H9 (cell line): ENCODE data around the gene GGCX. TPM values are rescaled to one million over a fixed set of nuclear protein-coding genes. Genes with fewer than 3 reads are reported as not detected.

Experiments
- DNase-seq: peaks from one replicate; pipeline ENCODE4 v3.0.0-alpha.2; 2017
- H2AFZ ChIP-seq: one replicate; pipeline ENCODE4 v1.6.1; 2013; ENCODE audit warnings: mild to moderate bottlenecking, low read length, control low read depth, moderate library complexity
- H2AK5ac ChIP-seq: 2 replicates; pipeline ENCODE4 v1.6.1; 2013; ENCODE audit warnings: low read length, control low read depth, mixed read lengths; ENCODE audit not compliant: insufficient read length
- H2BK120ac ChIP-seq: one replicate; pipeline ENCODE4 v1.6.1; 2013; ENCODE audit warnings: low read depth, mild to moderate bottlenecking, low read length, control low read depth, inconsistent platforms; ENCODE audit not compliant: poor library complexity, severe bottlenecking
- H2BK12ac ChIP-seq: 2 replicates; pipeline ENCODE4 v1.6.1; 2013; ENCODE audit warnings: low read length, control low read depth, mixed read lengths, low read depth; ENCODE audit not compliant: insufficient read length
- H2BK15ac ChIP-seq: 2 replicates; pipeline ENCODE4 v1.6.1; 2013; ENCODE audit warnings: low read depth, low read length, control low read depth
- H2BK20ac ChIP-seq: one replicate; pipeline ENCODE4 v1.6.1; 2013; ENCODE audit warnings: low read depth, mild to moderate bottlenecking, low read length, control low read depth, inconsistent platforms; ENCODE audit not compliant: poor library complexity, severe bottlenecking
- H2BK5ac ChIP-seq: 2 replicates; pipeline ENCODE4 v1.6.1; 2013; ENCODE audit warnings: low read length, control low read depth, mixed read lengths; ENCODE audit not compliant: insufficient read length
- H3K14ac ChIP-seq: 2 replicates; pipeline ENCODE4 v1.6.1; 2013; ENCODE audit warnings: low read length, control low read depth; ENCODE audit not compliant: insufficient read depth
- H3K18ac ChIP-seq: 2 replicates; pipeline ENCODE4 v1.6.1; 2013; ENCODE audit warnings: low read depth, mild to moderate bottlenecking, mixed read lengths, low read length, control low read depth; ENCODE audit not compliant: insufficient read length
- H3K23ac ChIP-seq: 2 replicates; pipeline ENCODE4 v1.6.1; 2013; ENCODE audit warnings: low read length, control low read depth, mixed read lengths, low read depth; ENCODE audit not compliant: insufficient read length
- H3K23me2 ChIP-seq: 2 replicates; pipeline ENCODE4 v1.6.1; 2013; ENCODE audit warnings: low read depth, mild to moderate bottlenecking, mixed read lengths, low read length, control low read depth; ENCODE audit not compliant: insufficient read length, poor library complexity, severe bottlenecking
- H3K27ac ChIP-seq: 2 replicates; pipeline ENCODE4 v1.5.1; 2013; ENCODE audit warnings: low read length, control low read depth, mixed read lengths, low read depth; ENCODE audit not compliant: insufficient read length
- H3K27me3 ChIP-seq: 2 replicates; pipeline ENCODE4 v1.6.1; 2013; ENCODE audit warnings: low read length, control low read depth, inconsistent platforms; ENCODE audit not compliant: insufficient read depth
- H3K4ac ChIP-seq: 2 replicates; pipeline ENCODE4 v1.6.1; 2013; ENCODE audit warnings: low read depth, mild to moderate bottlenecking, control low read depth, inconsistent platforms, low read length, moderate library complexity
- H3K4me1 ChIP-seq: 2 replicates; pipeline ENCODE4 v1.6.1; 2013; ENCODE audit warnings: low read length, control low read depth, inconsistent platforms; ENCODE audit not compliant: insufficient read depth
- H3K4me2 ChIP-seq: 2 replicates; pipeline ENCODE4 v1.6.1; 2013; ENCODE audit warnings: low read length, control low read depth, mixed read lengths; ENCODE audit not compliant: insufficient read length, insufficient read depth
- H3K56ac ChIP-seq: 2 replicates; pipeline ENCODE4 v1.6.1; 2013; ENCODE audit warnings: low read depth, mild to moderate bottlenecking, mixed read lengths, low read length, control low read depth; ENCODE audit not compliant: insufficient read length
- H3K79me1 ChIP-seq: 2 replicates; pipeline ENCODE4 v1.6.1; 2013; ENCODE audit warnings: low read depth, mild to moderate bottlenecking, moderate library complexity, low read length, control low read depth, inconsistent platforms; ENCODE audit not compliant: insufficient read depth, poor library complexity, severe bottlenecking
- H3K79me2 ChIP-seq: 2 replicates; pipeline ENCODE4 v1.6.1; 2013; ENCODE audit warnings: low read length, control low read depth, inconsistent platforms; ENCODE audit not compliant: insufficient read depth
- H3K9ac ChIP-seq: 2 replicates; pipeline ENCODE4 v1.6.1; 2013; ENCODE audit warnings: low read length, control low read depth, mixed read lengths; ENCODE audit not compliant: insufficient read length; ENCODE audit errors: extremely low read depth
- H3K9me3 ChIP-seq: one replicate; pipeline ENCODE4 v1.6.1; 2013; ENCODE audit warnings: low read depth, low read length, inconsistent platforms; ENCODE audit not compliant: control insufficient read depth
- H3T11ph ChIP-seq: one replicate; pipeline ENCODE4 v1.6.1; 2013; ENCODE audit warnings: mild to moderate bottlenecking, low read length, control low read depth, inconsistent platforms
- H4K20me1 ChIP-seq: one replicate; pipeline ENCODE4 v1.6.1; 2013; ENCODE audit not compliant: control insufficient read depth, insufficient read length, insufficient read depth
- H4K5ac ChIP-seq: 2 replicates; pipeline ENCODE4 v1.6.1; 2013; ENCODE audit warnings: low read depth, mild to moderate bottlenecking, mixed read lengths, low read length, control low read depth; ENCODE audit not compliant: insufficient read length
- H4K8ac ChIP-seq: replicated peaks from 2 replicates; pipeline ENCODE4 v1.6.1; 2013; ENCODE audit warnings: low read length, control low read depth, mixed read lengths, low read depth; ENCODE audit not compliant: insufficient read length
- H4K91ac ChIP-seq: 2 replicates; pipeline ENCODE4 v1.6.1; 2013; ENCODE audit warnings: low read depth, mild to moderate bottlenecking, moderate library complexity, mixed read lengths, low read length, control low read depth; ENCODE audit not compliant: insufficient read length
- H3K27ac Mint-ChIP-seq, 3 experiments: 2 replicates in 2 of 3; 3 replicates in 1 of 3; pipeline ENCODE4 v1.8.0; 2020 to 2021; ENCODE audit warnings: mixed read lengths in 3 of 3, mild to moderate bottlenecking in 1 of 3, moderate library complexity in 1 of 3
- H3K27me3 Mint-ChIP-seq: 2 replicates; pipeline ENCODE4 v1.8.0; 2021; ENCODE audit warnings: low read depth, mild to moderate bottlenecking, moderate library complexity, mixed read lengths
- H3K36me3 Mint-ChIP-seq, 3 experiments: 2 replicates in 2 of 3; 3 replicates in 1 of 3; pipeline ENCODE4 v1.8.0; 2020 to 2021; ENCODE audit warnings: low read depth in 3 of 3, mixed read lengths in 3 of 3; ENCODE audit not compliant: insufficient read depth in 1 of 3
- H3K4me1 Mint-ChIP-seq, 2 experiments: 2 replicates each; pipeline ENCODE4 v1.8.0; 2020; ENCODE audit warnings: mixed read lengths in 2 of 2
- H3K4me3 Mint-ChIP-seq, 2 experiments: 2 replicates in 1 of 2; 3 replicates in 1 of 2; pipeline ENCODE4 v1.8.0; 2020 to 2021; ENCODE audit warnings: mild to moderate bottlenecking in 2 of 2, mixed read lengths in 2 of 2, moderate library complexity in 1 of 2
- H3K9me3 Mint-ChIP-seq, 2 experiments: 2 replicates in 1 of 2; 3 replicates in 1 of 2; pipeline ENCODE4 v1.8.0; 2020; ENCODE audit warnings: mild to moderate bottlenecking in 2 of 2, mixed read lengths in 2 of 2, moderate library complexity in 1 of 2
- CTCF ChIP-seq: fragments of 200-600 bp; sonication (generic); conservative IDR thresholded peaks from 3 replicates; pipeline ENCODE4 v1.8.0; 2021; ENCODE audit warnings: antibody characterized with exemption, mild to moderate bottlenecking
- WGBS: extraction: QIAGEN DNeasy Blood & Tissue Kit; methylation state at CpG from one replicate; pipeline ENCODE4 v1.1.7; 2013; ENCODE audit warnings: missing lambda C conversion rate, low lambda C conversion rate, mixed read lengths; ENCODE audit not compliant: insufficient read length; ENCODE audit errors: extremely low coverage; 5-methylcytosine and 5-hydroxymethylcytosine counted together
- total RNA-seq: library from RNA; stranded (reverse); gene quantifications from 2 replicates; pipeline ENCODE4 v1.2.1, GENCODE V29; 2021

The GGCX gene
- total RNA-seq, 1 experiment from 2014 or later = 32.9 TPM

GRCh38 chr2:85579266-85579935 is 18.1 kb upstream of the GGCX start:
- no peak overlapping the region for H3K14ac ChIP-seq
- no peak overlapping the region for H3K27ac Mint-ChIP-seq
- H3K18ac ChIP-seq = no peak overlapping the region
- H3K23ac ChIP-seq = no peak overlapping the region
- no peak overlapping the region for H3T11ph ChIP-seq
- no peak overlapping the region for H2AK5ac ChIP-seq
- no peaks in the 10 kb centered on the region for H3K79me1 ChIP-seq
- H3K4ac ChIP-seq = no peak overlapping the region
- no peak for TF ChIP-seq CTCF
- peaks cover 3% of the 10 kb centered on the region; the same call in 1 of the 2 replicates for H3K27me3 ChIP-seq
- H2BK120ac ChIP-seq = no peak overlapping the region
- no peak overlapping the region for H3K9ac ChIP-seq
- H4K8ac ChIP-seq = no peak overlapping the region
- no peaks in the 10 kb centered on the region for H3K9me3 ChIP-seq
- peaks cover 37% of the 10 kb centered on the region for H3K27me3 Mint-ChIP-seq
- H3K27ac ChIP-seq = no peak overlapping the region
- H3K56ac ChIP-seq = no peak overlapping the region
- no peak overlapping the region for H4K5ac ChIP-seq
- no peak overlapping the region for H2AFZ ChIP-seq
- no peak overlapping the region for H2BK5ac ChIP-seq
- H2BK20ac ChIP-seq = no peak overlapping the region
- H3K4me3 Mint-ChIP-seq = no peak overlapping the region; a peak in 2 of 5 replicates
- H3K79me2 ChIP-seq = no peaks in the 10 kb centered on the region
- no peaks in the 10 kb centered on the region for H4K20me1 ChIP-seq
- H3K9me3 Mint-ChIP-seq = no peaks in the 10 kb centered on the region; a peak in 1 of 5 replicates
- H2BK15ac ChIP-seq = no peak overlapping the region
- WGBS = no CpG with 5 or more reads among the region's 6 CpGs
- peaks cover 3% of the 10 kb centered on the region; the same call in 1 of the 2 replicates for H3K4me1 ChIP-seq
- no peak overlapping the region for H2BK12ac ChIP-seq
- DNase-seq = peak; percentile 48
- peak overlapping the region; percentile 62 for H3K4me2 ChIP-seq
- peaks cover 28% of the 10 kb centered on the region in 2 experiments for H3K4me1 Mint-ChIP-seq
- H3K23me2 ChIP-seq = no peaks in the 10 kb centered on the region
- H4K91ac ChIP-seq = no peak overlapping the region
- H3K36me3 Mint-ChIP-seq = no peaks in the 10 kb centered on the region; a peak in 2 of 7 replicates
